Thyroid gland (tissue), 4 donors: ENCODE data around the gene PMM2.

Source experiments
- POLR2A ChIP-seq, 2 donors: fragments of 450-650 bp; IDR thresholded peaks; one replicate each; pipeline ENCODE4 v1.6.1; 2017; ENCODE audit warnings: antibody characterized with exemption in 2 of 2, mild to moderate bottlenecking in 2 of 2, moderate library complexity in 1 of 2
- TF ChIP-seq, protein P1 (sequence below), 6 experiments: fragments of 200-600 bp in 3 of 6; fragments of 450-650 bp in 3 of 6; sonication (generic) in 3 of 6; IDR thresholded peaks; one replicate each; pipeline ENCODE4 v1.5.1; 2016 to 2019; ENCODE audit warnings: antibody characterized with exemption in 6 of 6, mild to moderate bottlenecking in 2 of 6, inconsistent platforms in 1 of 6, moderate library complexity in 1 of 6

DNA sequence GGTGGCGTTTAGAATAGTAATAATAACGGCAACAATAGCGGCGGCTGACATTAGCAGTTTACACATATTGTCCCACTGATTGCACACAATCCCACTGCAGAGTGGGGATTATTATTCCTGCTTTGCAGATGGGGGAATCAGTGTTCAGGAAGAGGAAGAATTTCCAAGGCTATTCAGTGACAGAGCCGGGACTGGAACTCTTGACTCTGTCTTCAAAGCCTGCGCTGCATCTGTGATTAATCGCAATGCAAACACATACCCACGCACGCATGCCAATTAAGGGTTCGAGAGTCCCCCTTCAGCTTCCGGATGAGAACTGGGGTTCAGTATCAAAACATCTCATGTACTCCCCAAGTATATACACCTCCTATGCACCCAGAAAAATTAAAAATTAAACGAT, 29.4 kb upstream of the PMM2 start:
- TF ChIP-seq, protein P1, sequence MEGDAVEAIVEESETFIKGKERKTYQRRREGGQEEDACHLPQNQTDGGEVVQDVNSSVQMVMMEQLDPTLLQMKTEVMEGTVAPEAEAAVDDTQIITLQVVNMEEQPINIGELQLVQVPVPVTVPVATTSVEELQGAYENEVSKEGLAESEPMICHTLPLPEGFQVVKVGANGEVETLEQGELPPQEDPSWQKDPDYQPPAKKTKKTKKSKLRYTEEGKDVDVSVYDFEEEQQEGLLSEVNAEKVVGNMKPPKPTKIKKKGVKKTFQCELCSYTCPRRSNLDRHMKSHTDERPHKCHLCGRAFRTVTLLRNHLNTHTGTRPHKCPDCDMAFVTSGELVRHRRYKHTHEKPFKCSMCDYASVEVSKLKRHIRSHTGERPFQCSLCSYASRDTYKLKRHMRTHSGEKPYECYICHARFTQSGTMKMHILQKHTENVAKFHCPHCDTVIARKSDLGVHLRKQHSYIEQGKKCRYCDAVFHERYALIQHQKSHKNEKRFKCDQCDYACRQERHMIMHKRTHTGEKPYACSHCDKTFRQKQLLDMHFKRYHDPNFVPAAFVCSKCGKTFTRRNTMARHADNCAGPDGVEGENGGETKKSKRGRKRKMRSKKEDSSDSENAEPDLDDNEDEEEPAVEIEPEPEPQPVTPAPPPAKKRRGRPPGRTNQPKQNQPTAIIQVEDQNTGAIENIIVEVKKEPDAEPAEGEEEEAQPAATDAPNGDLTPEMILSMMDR (IDR thresholded peaks at IDR 0.05): no peak
- TF ChIP-seq POLR2A (IDR thresholded peaks at IDR 0.05): no peak
